ENCODE results near the gene MAP3K12.
"Not testable (repeated sequence)": the region's sequence is repeated elsewhere in the genome, so short reads cannot be mapped to it uniquely, and the experiment has no call there.

Gene MAP3K12

GRCh38 chr12:53466640-53467039, 32.6 kb downstream of the MAP3K12 start:
- no peak for DNase-seq

- no peak for DNase-seq
Observed at GRCh38 chr12:53465679-53466078, 33.6 kb downstream of the MAP3K12 start.

- no peak for DNase-seq
Observed at GRCh38 chr12:53464685-53465418, 34.4 kb downstream of the MAP3K12 start.

- DNase-seq: no peak
Observed at GRCh38 chr12:53463802-53464560, 35.3 kb downstream of the MAP3K12 start.

- no peak for DNase-seq
Observed at GRCh38 chr12:53462935-53463334, 36.3 kb downstream of the MAP3K12 start.

- no peak for DNase-seq
Observed at GRCh38 chr12:53461591-53461990, 37.7 kb downstream of the MAP3K12 start.

GRCh38 chr12:53461059-53461458, 38.2 kb downstream of the MAP3K12 start:
- no peak for DNase-seq

GRCh38 chr12:53459097-53459496, 40.2 kb downstream of the MAP3K12 start:
- DNase-seq: no peak

GRCh38 chr12:53456654-53457366, 42.4 kb downstream of the MAP3K12 start:
- no peak for DNase-seq

GRCh38 chr12:53454707-53455106, 44.6 kb downstream of the MAP3K12 start:
- no peak for DNase-seq

- no peak for DNase-seq
Observed at GRCh38 chr12:53453953-53454640, 45.2 kb downstream of the MAP3K12 start.

GRCh38 chr12:53452159-53453077, 46.8 kb downstream of the MAP3K12 start:
- peak; percentile 54 for DNase-seq

GRCh38 chr12:53451661-53452158, 47.5 kb downstream of the MAP3K12 start, which contains the start of gene PCBP2:
PCBP2 (plus strand) TSS chr12:53452102; CDS start chr12:53454801, 2,699 bp downstream.
- peak; percentile 99 for DNase-seq

GRCh38 chr12:53450936-53451335, 48.3 kb downstream of the MAP3K12 start:
- no peak for DNase-seq

- not testable (repeated sequence) for DNase-seq
Observed at GRCh38 chr12:53444593-53445325, 54.5 kb downstream of the MAP3K12 start.

- no peak for DNase-seq
Observed at GRCh38 chr12:53443955-53444354, 55.3 kb downstream of the MAP3K12 start.

- peak; percentile 99 for DNase-seq
Observed at GRCh38 chr12:53441040-53441833, 58.0 kb downstream of the MAP3K12 start, which contains the start of gene PRR13. PRR13 (plus strand) TSS chr12:53441734; CDS start chr12:53442715, 981 bp downstream.

- DNase-seq: not testable (repeated sequence)
Observed at GRCh38 chr12:53439582-53439981, 59.7 kb downstream of the MAP3K12 start.

- not testable (repeated sequence) for DNase-seq
Observed at GRCh38 chr12:53435326-53435725, 63.9 kb downstream of the MAP3K12 start.

GRCh38 chr12:53431187-53431586, 68.1 kb downstream of the MAP3K12 start:
- no peak for DNase-seq

Measured in NCI-H1436 (cell line).